Cardiac muscle cell (in vitro differentiated cells and primary cell): Measurements from ENCODE around the gene DUOX2. TPM values are rescaled to one million over a fixed set of nuclear protein-coding genes. Genes with fewer than 3 reads are reported as not detected.
"Not testable (repeated sequence)": the region's sequence is repeated elsewhere in the genome, so short reads cannot be mapped to it uniquely, and the experiment has no call there.

ENCODE experiments used
- DNase-seq, 2 donors: peaks; one replicate each; pipeline versions ENCODE4 v3.0.0 to v3.0.0-alpha.2; 2010 to 2017; ENCODE audit warnings: low read depth in 1 of 2, low spot score in 1 of 2
- H3K27ac ChIP-seq: fragments of 200-600 bp; sonication (generic); 2 replicates; pipeline ENCODE4 v1.5.1; 2016
- H3K27me3 ChIP-seq: fragments of 200-600 bp; sonication (generic); 2 replicates; pipeline ENCODE4 v1.6.0; 2016; ENCODE audit warnings: control low read depth
- H3K36me3 ChIP-seq: fragments of 200-600 bp; sonication (generic); 2 replicates; pipeline ENCODE4 v1.5.1; 2016; ENCODE audit warnings: control low read depth
- H3K4me1 ChIP-seq: fragments of 200-600 bp; sonication (generic); 2 replicates; pipeline ENCODE4 v1.8.1; 2017; ENCODE audit warnings: low read depth, mild to moderate bottlenecking, mixed run types
- H3K4me3 ChIP-seq: fragments of 200-600 bp; sonication (generic); 2 replicates; pipeline ENCODE4 v1.5.1; 2016; ENCODE audit warnings: mild to moderate bottlenecking
- H3K9me3 ChIP-seq: fragments of 200-600 bp; sonication (generic); 2 replicates; pipeline ENCODE4 v1.5.1; 2017; ENCODE audit warnings: low read depth, mild to moderate bottlenecking, control low read depth
- CTCF ChIP-seq: IDR thresholded peaks from 2 replicates; pipeline ENCODE4 v1.5.1; 2012; ENCODE audit warnings: low read depth, mild to moderate bottlenecking, low read length
- polyA plus RNA-seq: library from polyadenylated mRNA; unstranded; fragments of >200 nt; fragmentation: Nextera tagmentation; extraction: Ambion mirVana; gene quantifications from 2 replicates; pipeline ENCODE4 v1.2.1, GENCODE V29; 2016
- total RNA-seq: library from RNA; depleted of rRNA; stranded (reverse); fragments of >200 nt; gene quantifications from 2 replicates; pipeline ENCODE4 v1.2.3, GENCODE V29; 2016

Gene DUOX2
- total and polyA plus RNA-seq, 2 experiments from 2014 or later: 0.18 to 0.54 TPM

- not testable (repeated sequence) for H3K27ac ChIP-seq, H3K36me3 ChIP-seq, H3K9me3 ChIP-seq, H3K4me1 ChIP-seq, H3K27me3 ChIP-seq, H3K4me3 ChIP-seq, DNase-seq
Measured at GRCh38 chr15:45075440-45076320, 38.3 kb downstream of the DUOX2 start.

GRCh38 chr15:45073602-45074001, 40.4 kb downstream of the DUOX2 start:
- H3K4me3 ChIP-seq, H3K9me3 ChIP-seq, H3K36me3 ChIP-seq, H3K27ac ChIP-seq, H3K4me1 ChIP-seq, H3K27me3 ChIP-seq, DNase-seq: not testable (repeated sequence)

GRCh38 chr15:45069942-45070360, 44.0 kb downstream of the DUOX2 start:
- H3K9me3 ChIP-seq, H3K4me1 ChIP-seq, H3K27me3 ChIP-seq, DNase-seq, H3K36me3 ChIP-seq, H3K4me3 ChIP-seq: not testable (repeated sequence)
- H3K27ac ChIP-seq: peak overlapping the region; percentile 1

GRCh38 chr15:45064386-45064785, 49.6 kb downstream of the DUOX2 start:
- H3K4me1 ChIP-seq: no peaks in the 10 kb centered on the region
- H3K27me3 ChIP-seq: no peaks in the 10 kb centered on the region
- TF ChIP-seq CTCF: no peak
- DNase-seq: peak in 1 of 2 donors; percentile 46
- H3K4me3 ChIP-seq: no peak overlapping the region
- peaks cover 2% of the 10 kb centered on the region for H3K36me3 ChIP-seq
- no peak overlapping the region for H3K27ac ChIP-seq
- H3K9me3 ChIP-seq: no peaks in the 10 kb centered on the region

GRCh38 chr15:45062301-45062700, 51.7 kb downstream of the DUOX2 start:
- not testable (repeated sequence) for H3K36me3 ChIP-seq, H3K9me3 ChIP-seq, H3K4me1 ChIP-seq, H3K27me3 ChIP-seq, H3K4me3 ChIP-seq, H3K27ac ChIP-seq, DNase-seq

- not testable (repeated sequence) for H3K36me3 ChIP-seq, DNase-seq
Measured at GRCh38 chr15:45058690-45059675, 55.0 kb downstream of the DUOX2 start.

GRCh38 chr15:45052676-45053075, 61.3 kb downstream of the DUOX2 start:
- not testable (repeated sequence) for H3K27me3 ChIP-seq, H3K4me1 ChIP-seq, DNase-seq, H3K36me3 ChIP-seq, H3K4me3 ChIP-seq, H3K27ac ChIP-seq, H3K9me3 ChIP-seq

More at GRCh38 chr15:45058690-45059675, 55.0 kb downstream of the DUOX2 start:
- H3K27me3 ChIP-seq, H3K9me3 ChIP-seq, H3K4me1 ChIP-seq, H3K4me3 ChIP-seq, H3K27ac ChIP-seq: not testable (repeated sequence)

- no peak for DNase-seq
- H3K4me1 ChIP-seq: no peaks in the 10 kb centered on the region
- H3K27ac ChIP-seq: no peak overlapping the region
- no peaks in the 10 kb centered on the region for H3K27me3 ChIP-seq
- H3K36me3 ChIP-seq: no peaks in the 10 kb centered on the region
- no peaks in the 10 kb centered on the region for H3K9me3 ChIP-seq
- no peak overlapping the region for H3K4me3 ChIP-seq
- TF ChIP-seq CTCF: no peak
Measured at GRCh38 chr15:45050587-45050986, 63.4 kb downstream of the DUOX2 start.
